ENCODE results near the gene ASGR1. TPM values are rescaled to one million over a fixed set of nuclear protein-coding genes. Genes with fewer than 3 reads are reported as not detected.

The ASGR1 gene
- total RNA-seq, 3 donors from 2014 or later: 1.0 to 1.4 (median 1.3) TPM

DNA sequence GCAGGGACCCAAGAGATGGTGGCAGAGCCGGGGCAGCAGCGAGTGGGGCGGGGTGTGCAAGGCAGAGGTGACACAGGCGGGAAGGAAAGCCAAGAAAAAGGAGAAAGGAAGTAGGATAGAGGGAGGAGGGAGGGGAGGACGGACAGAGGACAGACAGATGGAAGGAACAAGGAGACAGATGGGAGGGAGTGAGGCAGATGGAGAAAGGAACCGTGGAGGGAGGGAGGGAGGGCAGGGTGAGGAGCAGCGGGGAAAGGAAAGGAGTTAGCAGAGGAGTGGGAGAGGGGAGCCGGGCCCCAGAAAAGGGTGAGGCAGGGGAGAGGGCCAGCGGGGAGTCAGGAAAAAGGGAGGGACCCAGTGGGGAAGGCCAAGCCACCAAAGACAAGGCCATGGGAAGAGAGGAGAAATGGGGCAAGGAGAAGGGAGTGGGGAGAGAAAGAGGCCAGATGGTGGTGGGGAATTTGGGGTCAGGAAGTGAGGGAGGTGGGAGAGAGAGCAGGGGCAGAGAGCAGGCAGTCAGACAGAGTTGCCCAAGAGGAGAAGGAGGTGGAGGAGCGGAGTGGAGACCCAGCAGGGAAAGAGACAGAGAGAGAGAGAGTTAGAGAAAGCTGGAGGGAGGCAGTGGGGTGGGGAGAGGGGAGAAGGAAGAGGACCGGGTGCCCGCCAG is 13.2 kb upstream of the ASGR1 start:
- TF ChIP-seq, protein P1, sequence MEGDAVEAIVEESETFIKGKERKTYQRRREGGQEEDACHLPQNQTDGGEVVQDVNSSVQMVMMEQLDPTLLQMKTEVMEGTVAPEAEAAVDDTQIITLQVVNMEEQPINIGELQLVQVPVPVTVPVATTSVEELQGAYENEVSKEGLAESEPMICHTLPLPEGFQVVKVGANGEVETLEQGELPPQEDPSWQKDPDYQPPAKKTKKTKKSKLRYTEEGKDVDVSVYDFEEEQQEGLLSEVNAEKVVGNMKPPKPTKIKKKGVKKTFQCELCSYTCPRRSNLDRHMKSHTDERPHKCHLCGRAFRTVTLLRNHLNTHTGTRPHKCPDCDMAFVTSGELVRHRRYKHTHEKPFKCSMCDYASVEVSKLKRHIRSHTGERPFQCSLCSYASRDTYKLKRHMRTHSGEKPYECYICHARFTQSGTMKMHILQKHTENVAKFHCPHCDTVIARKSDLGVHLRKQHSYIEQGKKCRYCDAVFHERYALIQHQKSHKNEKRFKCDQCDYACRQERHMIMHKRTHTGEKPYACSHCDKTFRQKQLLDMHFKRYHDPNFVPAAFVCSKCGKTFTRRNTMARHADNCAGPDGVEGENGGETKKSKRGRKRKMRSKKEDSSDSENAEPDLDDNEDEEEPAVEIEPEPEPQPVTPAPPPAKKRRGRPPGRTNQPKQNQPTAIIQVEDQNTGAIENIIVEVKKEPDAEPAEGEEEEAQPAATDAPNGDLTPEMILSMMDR (IDR thresholded peaks at IDR 0.05): no peak
- no peak for TF ChIP-seq POLR2A (IDR thresholded peaks at IDR 0.05)
- TF ChIP-seq POLR2AphosphoS5 (IDR thresholded peaks at IDR 0.05): no peak
- Histone ChIP-seq H3K4me3 (no peak overlapping the region), H3K36me3 (no peaks in the 10 kb centered on the region), H3K27ac (no peak overlapping the region), H3K9me3 (no peaks in the 10 kb centered on the region), H3K27me3 (no peaks in the 10 kb centered on the region), H3K4me1 (no peaks in the 10 kb centered on the region)
- no peak for DNase-seq (ENCODE audit: low spot score in 2 of 2)
- intact Hi-C loops (cut with DNase I; ENCODE audit: low total_unique reads): no loop called here

DNA sequence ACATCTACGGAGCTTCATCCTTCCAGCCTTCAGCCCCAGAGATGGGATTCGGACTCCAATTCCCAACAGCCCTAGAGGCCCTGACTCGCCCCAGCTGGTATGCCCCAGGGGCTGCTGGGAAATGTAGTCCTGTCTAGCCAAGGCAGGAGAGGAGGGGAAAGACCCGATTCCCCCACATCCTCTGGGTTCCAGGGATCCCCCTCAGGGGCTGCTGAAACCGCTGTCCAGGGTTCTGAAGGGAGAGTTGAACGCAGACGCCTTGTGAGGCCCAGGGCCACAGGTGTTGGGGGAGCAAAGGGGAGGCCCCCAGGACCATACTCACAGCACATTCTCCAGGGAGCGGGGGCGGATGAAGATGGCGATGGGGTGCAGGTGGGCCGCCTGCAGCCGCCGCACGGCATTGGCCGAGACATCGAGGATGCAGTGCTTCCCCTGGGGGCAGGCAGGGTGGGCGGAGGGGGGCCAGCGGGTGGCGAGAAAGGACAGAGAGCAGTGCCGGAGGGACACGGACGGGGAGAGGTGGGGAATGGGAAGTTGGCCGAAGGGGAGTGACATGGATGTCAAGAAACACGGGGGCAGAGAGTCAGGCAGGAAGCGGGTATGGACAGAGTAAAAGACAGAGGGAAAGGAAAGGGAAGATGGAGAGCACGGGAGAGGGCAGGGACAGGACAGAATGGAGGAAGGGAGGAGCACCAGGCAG is 12.6 kb upstream of the ASGR1 start:
- Histone ChIP-seq H3K4me3 (no peak overlapping the region), H3K9me3 (no peaks in the 10 kb centered on the region), H3K4me1 (no peaks in the 10 kb centered on the region), H3K36me3 (no peaks in the 10 kb centered on the region), H3K27ac (no peak overlapping the region), H3K27me3 (no peaks in the 10 kb centered on the region)
- TF ChIP-seq, protein P1 (IDR thresholded peaks at IDR 0.05): no peak
- TF ChIP-seq POLR2A (IDR thresholded peaks at IDR 0.05) (no peak), POLR2AphosphoS5 (IDR thresholded peaks at IDR 0.05) (no peak)
- DNase-seq (ENCODE audit: low spot score in 2 of 2): no peak
- intact Hi-C loops (cut with DNase I; ENCODE audit: low total_unique reads): no loop called here

DNA sequence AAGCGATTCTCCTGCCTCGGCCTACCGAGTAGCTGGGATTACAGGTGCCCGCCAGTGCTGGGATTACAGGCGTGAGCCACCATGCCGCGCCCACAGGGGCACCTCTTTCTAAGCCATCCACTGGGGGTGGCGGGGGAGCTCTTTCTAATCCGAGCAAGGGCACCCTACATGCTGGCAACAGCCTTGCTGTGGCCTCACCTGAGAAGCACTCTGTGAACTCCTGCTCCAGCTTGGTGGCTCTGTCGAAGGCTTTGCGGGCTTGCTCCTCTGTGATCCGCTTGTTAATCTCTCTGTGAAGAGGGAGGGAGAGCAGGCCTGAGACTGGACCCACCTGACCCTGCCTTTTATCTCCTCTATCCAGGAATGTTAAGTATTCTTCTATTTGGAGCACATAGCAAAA is 11.9 kb upstream of the ASGR1 start:
- no peak overlapping the region for H3K27ac ChIP-seq
- DNase-seq (ENCODE audit: low spot score in 2 of 2): no peak
- H3K9me3 ChIP-seq: no peaks in the 10 kb centered on the region
- no peak overlapping the region for H3K4me3 ChIP-seq
- TF ChIP-seq POLR2A (IDR thresholded peaks at IDR 0.05) (no peak), POLR2AphosphoS5 (IDR thresholded peaks at IDR 0.05) (no peak)
- TF ChIP-seq, protein P1 (IDR thresholded peaks at IDR 0.05): no peak
- no peaks in the 10 kb centered on the region for H3K4me1 ChIP-seq
- intact Hi-C loops (cut with DNase I; ENCODE audit: low total_unique reads): no loop called here
- no peaks in the 10 kb centered on the region for H3K36me3 ChIP-seq
- no peaks in the 10 kb centered on the region for H3K27me3 ChIP-seq

DNA sequence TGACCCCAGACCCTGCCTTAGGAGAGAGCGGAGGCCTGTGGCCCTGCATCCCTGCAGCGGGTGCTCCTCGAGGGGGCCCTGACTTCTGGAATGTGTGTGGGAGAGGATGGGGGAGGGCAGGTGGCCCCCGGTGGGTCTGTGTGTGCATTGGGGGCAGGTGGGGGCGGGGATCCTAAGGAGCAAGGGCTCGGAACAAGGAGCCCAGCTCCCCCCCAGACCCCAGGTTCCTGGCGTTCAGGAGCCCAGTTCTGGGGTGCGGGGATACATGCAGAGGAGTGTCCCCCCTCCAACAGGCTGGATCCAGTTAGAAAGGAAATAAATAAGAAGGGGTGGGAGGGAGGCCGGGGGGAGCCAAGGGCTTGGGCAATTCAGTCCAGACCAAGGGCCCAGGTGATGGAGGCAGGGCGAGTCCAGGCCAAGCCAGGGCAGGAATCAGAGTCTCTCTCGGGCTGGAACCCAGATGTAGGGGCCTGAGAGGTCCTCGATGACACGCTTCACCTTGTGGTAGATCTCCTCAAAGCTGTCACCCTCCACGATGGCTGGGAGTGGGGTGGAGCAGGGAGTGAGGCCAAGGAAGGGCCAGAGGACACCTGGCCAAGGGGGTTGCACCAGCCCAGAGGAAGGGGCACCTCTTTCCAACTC is 11.2 kb upstream of the ASGR1 start:
- Histone ChIP-seq H3K27ac (no peak overlapping the region), H3K27me3 (no peaks in the 10 kb centered on the region), H3K9me3 (no peaks in the 10 kb centered on the region), H3K36me3 (no peaks in the 10 kb centered on the region), H3K4me3 (no peak overlapping the region), H3K4me1 (no peaks in the 10 kb centered on the region)
- no peak for TF ChIP-seq POLR2A (IDR thresholded peaks at IDR 0.05)
- no peak for TF ChIP-seq POLR2AphosphoS5 (IDR thresholded peaks at IDR 0.05)
- TF ChIP-seq, protein P1 (IDR thresholded peaks at IDR 0.05): no peak
- DNase-seq (ENCODE audit: low spot score in 2 of 2): no peak
- intact Hi-C loops (cut with DNase I; ENCODE audit: low total_unique reads): no loop called here

DNA sequence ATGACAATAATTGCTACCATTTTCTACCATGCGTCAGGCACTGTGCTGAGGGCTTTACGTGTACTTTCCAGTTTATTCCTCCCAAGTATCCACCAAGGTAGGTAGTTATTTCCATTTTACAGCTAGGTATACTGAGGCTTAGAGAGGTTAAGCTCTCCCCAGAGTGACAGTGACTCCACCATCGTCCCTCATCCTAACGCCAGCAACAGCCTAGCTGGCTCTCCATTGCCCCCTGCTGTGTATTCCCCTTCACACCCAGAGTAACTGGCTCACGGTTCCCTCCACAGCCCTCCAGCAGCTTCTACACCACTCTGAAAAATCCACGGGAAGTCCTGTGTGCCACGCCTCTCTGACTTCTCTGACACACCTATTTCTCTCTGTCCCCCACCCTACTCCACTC is 7.1 kb upstream of the ASGR1 start:
- no peak for TF ChIP-seq POLR2AphosphoS5 (IDR thresholded peaks at IDR 0.05)
- TF ChIP-seq POLR2A (IDR thresholded peaks at IDR 0.05): no peak
- TF ChIP-seq, protein P1 (IDR thresholded peaks at IDR 0.05): no peak
- no peaks in the 10 kb centered on the region for H3K27me3 ChIP-seq
- no peaks in the 10 kb centered on the region for H3K9me3 ChIP-seq
- no peak for DNase-seq (ENCODE audit: low spot score in 2 of 2)
- intact Hi-C loops (cut with DNase I; ENCODE audit: low total_unique reads): no loop called here
- H3K36me3 ChIP-seq: no peaks in the 10 kb centered on the region
- H3K4me1 ChIP-seq: no peaks in the 10 kb centered on the region
- H3K4me3 ChIP-seq: no peak overlapping the region
- no peak overlapping the region for H3K27ac ChIP-seq

Data from breast epithelium (tissue), 4 donors.